SU-DHL-6 (cell line): ENCODE results near the gene NTN5.

Source experiments
- CTCF ChIP-seq: fragments of 200-600 bp; sonication (generic); IDR thresholded peaks from one replicate; pipeline ENCODE4 v1.5.1; 2017; ENCODE audit warnings: antibody characterized with exemption, mild to moderate bottlenecking, low read length, moderate library complexity; ENCODE audit not compliant: insufficient read depth, poor library complexity, severe bottlenecking
- EZH2phosphoT487 ChIP-seq: fragments of 200-600 bp; sonication (generic), shearing (Covaris generic); conservative IDR thresholded peaks from 2 replicates; pipeline ENCODE4 v1.6.1; 2018; ENCODE audit warnings: mild to moderate bottlenecking, antibody characterized with exemption, low read length, moderate library complexity, mixed read lengths

- no peak for TF ChIP-seq CTCF
- no peak for TF ChIP-seq EZH2phosphoT487
Measured at GRCh38 chr19:48674216-48674809, 1.5 kb upstream of the NTN5 start.
